HepG2 (cell line): ENCODE measurements around the gene LRRC34. TPM values are rescaled to one million over a fixed set of nuclear protein-coding genes. Genes with fewer than 3 reads are reported as not detected.

Experiments
- AGO2 ChIP-seq: fragments of 200-400 bp; formaldehyde crosslinking; optimal IDR thresholded peaks from 2 replicates; pipeline ENCODE3; 2017; ENCODE audit warnings: mild to moderate bottlenecking, low read depth, low read length, moderate library complexity
- KLF11 ChIP-seq: IDR thresholded peaks from 2 replicates; pipeline ENCODE4 v1.6.1; 2016; ENCODE audit warnings: missing compliant biosample characterization
- MEF2D ChIP-seq: sonication (generic); formaldehyde crosslinking; IDR thresholded peaks from 2 replicates; pipeline ENCODE4 v1.5.1; 2020; ENCODE audit warnings: mild to moderate bottlenecking, missing genetic modification reagents
- MXI1 ChIP-seq: IDR thresholded peaks from 3 replicates; pipeline ENCODE4 v1.6.1; 2012; ENCODE audit warnings: low read depth, low read length, inconsistent platforms, borderline replicate concordance
- NR2F1 ChIP-seq, 2 experiments: fragments of 450-650 bp in 1 of 2; formaldehyde crosslinking in 1 of 2; IDR thresholded peaks; 2 replicates each; pipeline versions ENCODE4 v1.5.0 to v1.6.1; 2016 to 2020; ENCODE audit warnings: mild to moderate bottlenecking in 1 of 2, missing compliant biosample characterization in 1 of 2, missing genetic modification reagents in 1 of 2, moderate library complexity in 1 of 2
- NR2F6 ChIP-seq, 2 experiments: IDR thresholded peaks; 2 replicates each; pipeline ENCODE4 v1.6.1; 2016; ENCODE audit warnings: antibody characterized with exemption in 1 of 2, mild to moderate bottlenecking in 1 of 2
- SAP130 ChIP-seq: IDR thresholded peaks from 2 replicates; pipeline ENCODE4 v1.6.1; 2016; ENCODE audit warnings: low read depth
- THAP11 ChIP-seq: IDR thresholded peaks from 2 replicates; pipeline ENCODE4 v1.6.1; 2016; ENCODE audit warnings: missing biosample characterization, missing genetic modification reagents
- YEATS2 ChIP-seq: sonication (generic); formaldehyde crosslinking; IDR thresholded peaks from 2 replicates; pipeline ENCODE4 v1.4.0; 2020; ENCODE audit warnings: missing genetic modification reagents, borderline replicate concordance
- ZFP36L2 ChIP-seq: sonication (generic); formaldehyde crosslinking; IDR thresholded peaks from 2 replicates; pipeline ENCODE4 v1.4.0; 2020; ENCODE audit warnings: missing genetic modification reagents
- ZNF446 ChIP-seq: sonication (generic); formaldehyde crosslinking; IDR thresholded peaks from 2 replicates; pipeline ENCODE4 v1.5.0; 2020; ENCODE audit warnings: mild to moderate bottlenecking, missing genetic modification reagents
- ZNF451 ChIP-seq: sonication (generic); formaldehyde crosslinking; IDR thresholded peaks from 2 replicates; pipeline ENCODE4 v1.5.0; 2020; ENCODE audit warnings: mild to moderate bottlenecking, missing genetic modification reagents
- ZNF616 ChIP-seq: sonication (generic); formaldehyde crosslinking; IDR thresholded peaks from 2 replicates; pipeline ENCODE4 v1.5.0; 2020; ENCODE audit warnings: low read depth, mild to moderate bottlenecking, missing genetic modification reagents
- ZNF672 ChIP-seq: sonication (generic); formaldehyde crosslinking; IDR thresholded peaks from 2 replicates; pipeline ENCODE4 v1.8.1; 2022; ENCODE audit warnings: missing genetic modification reagents
- ZNF777 ChIP-seq: sonication (generic); formaldehyde crosslinking; IDR thresholded peaks from 2 replicates; pipeline ENCODE4 v1.4.0; 2020; ENCODE audit warnings: missing genetic modification reagents
- polyA plus RNA-seq, 8 experiments: library from polyadenylated mRNA; depleted of rRNA in 3 of 8; stranded (reverse) in 7 of 8; unstranded in 1 of 8; fragments of >200 nt; fragmentation: Illumina TruSeq in 4 of 8; extraction: Trizol in 4 of 8; gene quantifications; 2 replicates each; pipeline versions ENCODE4 v1.2.1 to v1.2.3, GENCODE V29; 2011 to 2016; ENCODE audit warnings: low read depth in 4 of 8, missing spikeins in 1 of 8, mixed read lengths in 1 of 8; ENCODE audit not compliant: insufficient read depth in 1 of 8
- total RNA-seq, 5 experiments: library from RNA; depleted of rRNA; stranded (reverse); fragments of >200 nt; fragmentation: Illumina TruSeq; extraction: Trizol; gene quantifications; 2 replicates each; pipeline ENCODE4 v1.2.3, GENCODE V29; 2016; ENCODE audit warnings: low read depth in 1 of 5
- TF ChIP-seq, protein P1 (sequence below): sonication (generic); formaldehyde crosslinking; IDR thresholded peaks from 2 replicates; pipeline ENCODE4 v1.4.0; 2020; ENCODE audit warnings: missing genetic modification reagents, borderline replicate concordance
- TF ChIP-seq, protein P2 (sequence below): sonication (generic); formaldehyde crosslinking; IDR thresholded peaks from 2 replicates; pipeline ENCODE4 v1.4.0; 2020; ENCODE audit warnings: missing genetic modification reagents
- TF ChIP-seq, protein P3 (sequence below): sonication (generic); formaldehyde crosslinking; IDR thresholded peaks from 2 replicates; pipeline ENCODE4 v1.9.0; 2022; ENCODE audit warnings: missing genetic modification reagents, mild to moderate bottlenecking, borderline replicate concordance

LRRC34 gene
- total and polyA plus RNA-seq, 2 of the 13 experiments (the other 11 are each of a cell fraction or from before 2014, with no cell fraction given), result not detected

DNA sequence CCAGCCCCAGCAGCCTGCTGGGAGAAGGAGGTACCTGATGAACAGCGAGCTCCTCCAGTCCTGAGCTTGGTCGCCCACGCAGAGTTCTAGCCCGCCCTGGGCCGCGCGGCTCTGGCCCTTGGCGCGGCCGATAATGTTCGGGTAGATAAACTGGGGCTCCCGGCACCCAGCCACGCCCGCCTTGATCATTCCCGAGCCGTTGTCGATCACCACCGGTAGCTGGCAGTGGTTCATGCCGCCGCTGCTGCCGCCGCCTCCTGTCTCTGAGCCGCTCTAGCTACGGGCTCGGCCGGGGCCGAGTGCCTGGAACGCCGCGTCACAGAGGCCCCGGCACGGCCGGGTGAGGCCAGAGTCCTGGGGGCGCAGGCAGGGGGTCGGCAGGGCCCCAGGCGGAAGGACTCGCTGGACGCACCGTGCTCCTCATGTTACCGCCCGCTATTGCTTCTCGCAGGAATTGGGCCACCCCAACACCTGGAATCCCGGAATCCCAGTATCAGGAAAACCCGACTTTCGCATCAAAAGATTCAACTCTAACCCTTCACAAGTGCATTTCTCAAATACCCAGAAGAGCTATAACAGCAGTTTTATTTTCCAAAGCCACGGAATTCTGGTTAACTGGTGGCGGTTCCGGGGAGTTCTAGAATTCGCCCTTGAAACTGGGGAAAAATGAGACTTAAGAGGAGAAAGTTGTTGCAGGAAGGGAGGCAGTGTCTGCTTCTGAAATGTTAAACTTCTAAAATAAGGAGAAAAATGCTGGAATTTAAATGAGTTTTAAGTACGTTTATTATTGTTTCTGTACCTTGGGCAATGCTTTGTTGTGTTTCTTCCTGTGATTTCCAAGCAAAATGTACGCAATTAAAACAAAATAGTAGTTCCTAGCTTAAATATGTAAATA is 43.2 kb downstream of the LRRC34 start, which contains the start of gene ACTRT3 (continued):
- TF ChIP-seq, protein P1, sequence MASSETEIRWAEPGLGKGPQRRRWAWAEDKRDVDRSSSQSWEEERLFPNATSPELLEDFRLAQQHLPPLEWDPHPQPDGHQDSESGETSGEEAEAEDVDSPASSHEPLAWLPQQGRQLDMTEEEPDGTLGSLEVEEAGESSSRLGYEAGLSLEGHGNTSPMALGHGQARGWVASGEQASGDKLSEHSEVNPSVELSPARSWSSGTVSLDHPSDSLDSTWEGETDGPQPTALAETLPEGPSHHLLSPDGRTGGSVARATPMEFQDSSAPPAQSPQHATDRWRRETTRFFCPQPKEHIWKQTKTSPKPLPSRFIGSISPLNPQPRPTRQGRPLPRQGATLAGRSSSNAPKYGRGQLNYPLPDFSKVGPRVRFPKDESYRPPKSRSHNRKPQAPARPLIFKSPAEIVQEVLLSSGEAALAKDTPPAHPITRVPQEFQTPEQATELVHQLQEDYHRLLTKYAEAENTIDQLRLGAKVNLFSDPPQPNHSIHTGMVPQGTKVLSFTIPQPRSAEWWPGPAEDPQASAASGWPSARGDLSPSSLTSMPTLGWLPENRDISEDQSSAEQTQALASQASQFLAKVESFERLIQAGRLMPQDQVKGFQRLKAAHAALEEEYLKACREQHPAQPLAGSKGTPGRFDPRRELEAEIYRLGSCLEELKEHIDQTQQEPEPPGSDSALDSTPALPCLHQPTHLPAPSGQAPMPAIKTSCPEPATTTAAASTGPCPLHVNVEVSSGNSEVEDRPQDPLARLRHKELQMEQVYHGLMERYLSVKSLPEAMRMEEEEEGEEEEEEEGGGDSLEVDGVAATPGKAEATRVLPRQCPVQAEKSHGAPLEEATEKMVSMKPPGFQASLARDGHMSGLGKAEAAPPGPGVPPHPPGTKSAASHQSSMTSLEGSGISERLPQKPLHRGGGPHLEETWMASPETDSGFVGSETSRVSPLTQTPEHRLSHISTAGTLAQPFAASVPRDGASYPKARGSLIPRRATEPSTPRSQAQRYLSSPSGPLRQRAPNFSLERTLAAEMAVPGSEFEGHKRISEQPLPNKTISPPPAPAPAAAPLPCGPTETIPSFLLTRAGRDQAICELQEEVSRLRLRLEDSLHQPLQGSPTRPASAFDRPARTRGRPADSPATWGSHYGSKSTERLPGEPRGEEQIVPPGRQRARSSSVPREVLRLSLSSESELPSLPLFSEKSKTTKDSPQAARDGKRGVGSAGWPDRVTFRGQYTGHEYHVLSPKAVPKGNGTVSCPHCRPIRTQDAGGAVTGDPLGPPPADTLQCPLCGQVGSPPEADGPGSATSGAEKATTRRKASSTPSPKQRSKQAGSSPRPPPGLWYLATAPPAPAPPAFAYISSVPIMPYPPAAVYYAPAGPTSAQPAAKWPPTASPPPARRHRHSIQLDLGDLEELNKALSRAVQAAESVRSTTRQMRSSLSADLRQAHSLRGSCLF (CRISPR knock-in tag), result no peak
- TF ChIP-seq ZFP36L2 (CRISPR knock-in tag) (no peak), ZNF777 (no peak), MXI1 (no peak), KLF11 (no peak), ZNF451 (no peak), AGO2 (no peak), MEF2D (CRISPR knock-in tag) (no peak), NR2F6 (IDR thresholded peaks at IDR 0.05) (no peak), NR2F6 (CRISPR knock-in tag; IDR thresholded peaks at IDR 0.05) (no peak), SAP130 (CRISPR knock-in tag) (peak; percentile 35), YEATS2 (no peak), ZNF616 (no peak), ZNF672 (CRISPR knock-in tag) (no peak), NR2F1 (CRISPR knock-in tag; IDR thresholded peaks at IDR 0.05) (no peak), THAP11 (no peak), ZNF446 (CRISPR knock-in tag) (no peak)
- TF ChIP-seq, protein P2, sequence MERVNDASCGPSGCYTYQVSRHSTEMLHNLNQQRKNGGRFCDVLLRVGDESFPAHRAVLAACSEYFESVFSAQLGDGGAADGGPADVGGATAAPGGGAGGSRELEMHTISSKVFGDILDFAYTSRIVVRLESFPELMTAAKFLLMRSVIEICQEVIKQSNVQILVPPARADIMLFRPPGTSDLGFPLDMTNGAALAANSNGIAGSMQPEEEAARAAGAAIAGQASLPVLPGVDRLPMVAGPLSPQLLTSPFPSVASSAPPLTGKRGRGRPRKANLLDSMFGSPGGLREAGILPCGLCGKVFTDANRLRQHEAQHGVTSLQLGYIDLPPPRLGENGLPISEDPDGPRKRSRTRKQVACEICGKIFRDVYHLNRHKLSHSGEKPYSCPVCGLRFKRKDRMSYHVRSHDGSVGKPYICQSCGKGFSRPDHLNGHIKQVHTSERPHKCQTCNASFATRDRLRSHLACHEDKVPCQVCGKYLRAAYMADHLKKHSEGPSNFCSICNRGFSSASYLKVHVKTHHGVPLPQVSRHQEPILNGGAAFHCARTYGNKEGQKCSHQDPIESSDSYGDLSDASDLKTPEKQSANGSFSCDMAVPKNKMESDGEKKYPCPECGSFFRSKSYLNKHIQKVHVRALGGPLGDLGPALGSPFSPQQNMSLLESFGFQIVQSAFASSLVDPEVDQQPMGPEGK, result peak; percentile 74
- TF ChIP-seq, protein P3, sequence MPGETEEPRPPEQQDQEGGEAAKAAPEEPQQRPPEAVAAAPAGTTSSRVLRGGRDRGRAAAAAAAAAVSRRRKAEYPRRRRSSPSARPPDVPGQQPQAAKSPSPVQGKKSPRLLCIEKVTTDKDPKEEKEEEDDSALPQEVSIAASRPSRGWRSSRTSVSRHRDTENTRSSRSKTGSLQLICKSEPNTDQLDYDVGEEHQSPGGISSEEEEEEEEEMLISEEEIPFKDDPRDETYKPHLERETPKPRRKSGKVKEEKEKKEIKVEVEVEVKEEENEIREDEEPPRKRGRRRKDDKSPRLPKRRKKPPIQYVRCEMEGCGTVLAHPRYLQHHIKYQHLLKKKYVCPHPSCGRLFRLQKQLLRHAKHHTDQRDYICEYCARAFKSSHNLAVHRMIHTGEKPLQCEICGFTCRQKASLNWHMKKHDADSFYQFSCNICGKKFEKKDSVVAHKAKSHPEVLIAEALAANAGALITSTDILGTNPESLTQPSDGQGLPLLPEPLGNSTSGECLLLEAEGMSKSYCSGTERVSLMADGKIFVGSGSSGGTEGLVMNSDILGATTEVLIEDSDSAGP (CRISPR knock-in tag), result peak; percentile 33; the same call in 1 of the 2 replicates
